Measurements from ENCODE around the gene PAX2. TPM values are rescaled to one million over a fixed set of nuclear protein-coding genes. Genes with fewer than 3 reads are reported as not detected.

Gene PAX2
- total RNA-seq, 1 experiment from 2014 or later, result 0.09 TPM

DNA sequence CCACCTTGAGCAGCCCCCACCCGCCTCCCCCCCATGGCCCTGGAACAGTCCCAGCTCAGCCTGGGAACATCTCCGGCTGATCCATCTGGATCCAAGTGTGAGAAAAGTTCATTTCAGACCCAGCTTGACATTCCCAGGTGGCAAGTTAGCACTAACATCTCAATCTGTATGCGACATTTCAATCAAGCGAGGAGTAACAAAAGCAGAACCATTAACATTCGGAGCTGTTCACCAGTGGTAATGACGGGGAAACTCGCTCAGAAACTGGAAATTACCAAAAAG, 65.4 kb downstream of the PAX2 start (continued):
- TF ChIP-seq, protein P1, sequence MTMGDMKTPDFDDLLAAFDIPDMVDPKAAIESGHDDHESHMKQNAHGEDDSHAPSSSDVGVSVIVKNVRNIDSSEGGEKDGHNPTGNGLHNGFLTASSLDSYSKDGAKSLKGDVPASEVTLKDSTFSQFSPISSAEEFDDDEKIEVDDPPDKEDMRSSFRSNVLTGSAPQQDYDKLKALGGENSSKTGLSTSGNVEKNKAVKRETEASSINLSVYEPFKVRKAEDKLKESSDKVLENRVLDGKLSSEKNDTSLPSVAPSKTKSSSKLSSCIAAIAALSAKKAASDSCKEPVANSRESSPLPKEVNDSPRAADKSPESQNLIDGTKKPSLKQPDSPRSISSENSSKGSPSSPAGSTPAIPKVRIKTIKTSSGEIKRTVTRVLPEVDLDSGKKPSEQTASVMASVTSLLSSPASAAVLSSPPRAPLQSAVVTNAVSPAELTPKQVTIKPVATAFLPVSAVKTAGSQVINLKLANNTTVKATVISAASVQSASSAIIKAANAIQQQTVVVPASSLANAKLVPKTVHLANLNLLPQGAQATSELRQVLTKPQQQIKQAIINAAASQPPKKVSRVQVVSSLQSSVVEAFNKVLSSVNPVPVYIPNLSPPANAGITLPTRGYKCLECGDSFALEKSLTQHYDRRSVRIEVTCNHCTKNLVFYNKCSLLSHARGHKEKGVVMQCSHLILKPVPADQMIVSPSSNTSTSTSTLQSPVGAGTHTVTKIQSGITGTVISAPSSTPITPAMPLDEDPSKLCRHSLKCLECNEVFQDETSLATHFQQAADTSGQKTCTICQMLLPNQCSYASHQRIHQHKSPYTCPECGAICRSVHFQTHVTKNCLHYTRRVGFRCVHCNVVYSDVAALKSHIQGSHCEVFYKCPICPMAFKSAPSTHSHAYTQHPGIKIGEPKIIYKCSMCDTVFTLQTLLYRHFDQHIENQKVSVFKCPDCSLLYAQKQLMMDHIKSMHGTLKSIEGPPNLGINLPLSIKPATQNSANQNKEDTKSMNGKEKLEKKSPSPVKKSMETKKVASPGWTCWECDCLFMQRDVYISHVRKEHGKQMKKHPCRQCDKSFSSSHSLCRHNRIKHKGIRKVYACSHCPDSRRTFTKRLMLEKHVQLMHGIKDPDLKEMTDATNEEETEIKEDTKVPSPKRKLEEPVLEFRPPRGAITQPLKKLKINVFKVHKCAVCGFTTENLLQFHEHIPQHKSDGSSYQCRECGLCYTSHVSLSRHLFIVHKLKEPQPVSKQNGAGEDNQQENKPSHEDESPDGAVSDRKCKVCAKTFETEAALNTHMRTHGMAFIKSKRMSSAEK (CRISPR knock-in tag; IDR thresholded peaks at IDR 0.05; ENCODE audit: borderline replicate concordance), result no peak
- no peak for TF ChIP-seq FOXJ3 (CRISPR knock-in tag; IDR thresholded peaks at IDR 0.05; ENCODE audit: borderline replicate concordance)

DNA sequence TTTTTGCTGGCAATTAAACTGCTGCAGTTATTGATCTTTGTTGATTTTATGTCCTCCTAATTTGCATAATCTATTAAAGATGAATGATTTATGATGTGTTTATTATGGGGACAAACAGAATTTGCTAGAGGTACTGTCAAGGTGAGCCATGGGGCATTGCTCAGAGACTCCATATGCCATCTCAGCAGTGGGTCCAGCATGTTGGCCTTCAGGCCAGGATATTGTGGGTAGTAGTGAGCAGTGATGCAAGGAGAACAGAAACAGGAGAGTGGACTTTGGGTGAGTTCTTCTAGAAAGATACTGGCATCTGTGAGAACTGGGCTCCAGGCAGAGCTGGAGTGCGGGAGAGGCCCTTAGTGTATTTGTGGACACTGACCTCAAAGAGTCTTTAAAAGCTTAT, 65.9 kb downstream of the PAX2 start:
- ATAC-seq, result no peak
- CTCF ChIA-PET, result interaction anchor here (0.5 to 1.7 kb wide), 9 partner anchors 10 to 275 kb away, joined by 3 to 9 read pairs (median 4); partner anchors contain the start of gene HIF1AN

DNA sequence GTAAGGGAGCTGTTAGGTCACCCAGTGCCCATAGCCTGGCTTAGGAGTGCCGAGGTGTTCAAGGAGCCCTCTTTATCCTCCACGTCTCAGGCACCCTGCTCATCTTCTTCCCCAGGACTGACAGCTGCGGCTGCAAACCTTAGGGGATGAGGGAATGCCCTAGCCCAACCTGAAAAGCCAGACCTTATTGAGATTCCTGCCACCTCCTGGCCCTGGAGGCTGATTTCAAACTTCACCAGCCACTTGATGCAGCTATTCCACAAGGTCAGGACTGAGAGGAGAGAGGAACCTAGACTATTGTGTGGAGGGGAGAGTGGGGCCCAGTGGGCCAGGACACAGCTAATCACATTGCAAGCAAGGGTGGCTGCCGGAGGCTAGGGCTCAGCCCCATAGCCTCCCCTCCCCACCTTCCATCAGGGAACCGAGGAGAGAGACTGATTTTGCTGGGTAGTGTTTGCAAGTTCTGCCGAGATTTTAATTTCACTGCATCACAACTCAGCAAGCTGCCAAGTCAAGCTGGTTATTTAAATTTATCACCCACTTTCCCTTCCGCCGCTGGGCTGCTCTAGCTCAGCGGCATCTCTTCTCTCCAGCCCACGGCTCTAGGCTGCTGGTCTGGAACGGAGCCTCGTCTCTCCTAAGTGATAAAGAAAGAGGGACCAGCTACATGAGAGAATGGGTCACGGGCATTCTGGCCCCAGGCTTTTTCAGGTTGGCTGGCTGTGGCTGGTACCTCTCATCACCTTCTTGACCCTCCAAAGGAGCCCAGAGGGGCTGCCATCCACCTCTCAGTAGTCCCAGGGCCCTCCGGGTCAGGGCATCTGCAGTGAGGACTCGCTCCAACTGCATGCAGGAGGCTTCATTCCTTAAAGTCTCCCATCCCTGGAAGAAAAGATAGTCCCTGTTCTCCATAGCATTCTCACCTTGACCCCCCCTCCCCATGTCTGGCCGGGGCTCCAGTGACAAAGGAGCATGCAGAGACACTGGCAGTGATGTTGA, 66.7 kb downstream of the PAX2 start:
- peaks cover 13% of the 10 kb centered on the region for H3K27me3 Mint-ChIP-seq (ENCODE audit: low read depth)
- H3K4me3 Mint-ChIP-seq, result no peak overlapping the region
- peaks cover 21% of the 10 kb centered on the region for H3K4me1 Mint-ChIP-seq
- CTCF ChIA-PET, result interaction anchor here (0.5 to 1.7 kb wide), 11 partner anchors 9 to 276 kb away, joined by 3 to 5 read pairs (median 4); partner anchors contain the start of gene HIF1AN
- H3K9me3 Mint-ChIP-seq, result no peaks in the 10 kb centered on the region
- POLR2A ChIA-PET, result no interaction called here
- no peaks in the 10 kb centered on the region for H3K36me3 Mint-ChIP-seq
- DNase-seq (ENCODE audit: low spot score), result no peak
- no peak for ATAC-seq
- H3K27ac Mint-ChIP-seq, result no peak overlapping the region
- TF ChIP-seq ZNF396 (CRISPR knock-in tag; IDR thresholded peaks at IDR 0.05; ENCODE audit: borderline replicate concordance) (no peak), IRF2 (CRISPR knock-in tag; IDR thresholded peaks at IDR 0.05; ENCODE audit: borderline replicate concordance, low read depth) (no peak), GABPB1 (CRISPR knock-in tag; IDR thresholded peaks at IDR 0.05) (no peak)
- TF ChIP-seq, protein P2, sequence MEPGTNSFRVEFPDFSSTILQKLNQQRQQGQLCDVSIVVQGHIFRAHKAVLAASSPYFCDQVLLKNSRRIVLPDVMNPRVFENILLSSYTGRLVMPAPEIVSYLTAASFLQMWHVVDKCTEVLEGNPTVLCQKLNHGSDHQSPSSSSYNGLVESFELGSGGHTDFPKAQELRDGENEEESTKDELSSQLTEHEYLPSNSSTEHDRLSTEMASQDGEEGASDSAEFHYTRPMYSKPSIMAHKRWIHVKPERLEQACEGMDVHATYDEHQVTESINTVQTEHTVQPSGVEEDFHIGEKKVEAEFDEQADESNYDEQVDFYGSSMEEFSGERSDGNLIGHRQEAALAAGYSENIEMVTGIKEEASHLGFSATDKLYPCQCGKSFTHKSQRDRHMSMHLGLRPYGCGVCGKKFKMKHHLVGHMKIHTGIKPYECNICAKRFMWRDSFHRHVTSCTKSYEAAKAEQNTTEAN (CRISPR knock-in tag; IDR thresholded peaks at IDR 0.05), result no peak
- TF ChIP-seq, protein P1 (CRISPR knock-in tag; IDR thresholded peaks at IDR 0.05; ENCODE audit: borderline replicate concordance), result no peak

More for the DNA sequence above, 65.9 kb downstream of the PAX2 start:
- H3K27me3 Mint-ChIP-seq (ENCODE audit: low read depth), result peaks cover 12% of the 10 kb centered on the region
- no peak for TF ChIP-seq ZNF232 (CRISPR knock-in tag; IDR thresholded peaks at IDR 0.05)
- TF ChIP-seq, protein P3, sequence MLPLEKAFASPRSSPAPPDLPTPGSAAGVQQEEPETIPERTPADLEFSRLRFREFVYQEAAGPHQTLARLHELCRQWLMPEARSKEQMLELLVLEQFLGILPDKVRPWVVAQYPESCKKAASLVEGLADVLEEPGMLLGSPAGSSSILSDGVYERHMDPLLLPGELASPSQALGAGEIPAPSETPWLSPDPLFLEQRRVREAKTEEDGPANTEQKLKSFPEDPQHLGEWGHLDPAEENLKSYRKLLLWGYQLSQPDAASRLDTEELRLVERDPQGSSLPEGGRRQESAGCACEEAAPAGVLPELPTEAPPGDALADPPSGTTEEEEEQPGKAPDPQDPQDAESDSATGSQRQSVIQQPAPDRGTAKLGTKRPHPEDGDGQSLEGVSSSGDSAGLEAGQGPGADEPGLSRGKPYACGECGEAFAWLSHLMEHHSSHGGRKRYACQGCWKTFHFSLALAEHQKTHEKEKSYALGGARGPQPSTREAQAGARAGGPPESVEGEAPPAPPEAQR (CRISPR knock-in tag; IDR thresholded peaks at IDR 0.05), result no peak
- no peak for TF ChIP-seq GRHL2 (CRISPR knock-in tag; IDR thresholded peaks at IDR 0.05; ENCODE audit: insufficient replicate concordance, severe bottlenecking)
- TF ChIP-seq JAZF1 (CRISPR knock-in tag; IDR thresholded peaks at IDR 0.05), result no peak
- TF ChIP-seq NFATC4 (CRISPR knock-in tag; IDR thresholded peaks at IDR 0.05), result no peak
- TF ChIP-seq ZBTB21 (CRISPR knock-in tag; IDR thresholded peaks at IDR 0.05; ENCODE audit: borderline replicate concordance), result no peak
- TF ChIP-seq NR1H2 (CRISPR knock-in tag; IDR thresholded peaks at IDR 0.05), result no peak
- TF ChIP-seq, protein P2 (CRISPR knock-in tag; IDR thresholded peaks at IDR 0.05), result no peak
- TF ChIP-seq, protein P4, sequence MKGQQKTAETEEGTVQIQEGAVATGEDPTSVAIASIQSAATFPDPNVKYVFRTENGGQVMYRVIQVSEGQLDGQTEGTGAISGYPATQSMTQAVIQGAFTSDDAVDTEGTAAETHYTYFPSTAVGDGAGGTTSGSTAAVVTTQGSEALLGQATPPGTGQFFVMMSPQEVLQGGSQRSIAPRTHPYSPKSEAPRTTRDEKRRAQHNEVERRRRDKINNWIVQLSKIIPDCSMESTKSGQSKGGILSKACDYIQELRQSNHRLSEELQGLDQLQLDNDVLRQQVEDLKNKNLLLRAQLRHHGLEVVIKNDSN (CRISPR knock-in tag; IDR thresholded peaks at IDR 0.05), result no peak
- TF ChIP-seq, protein P5, sequence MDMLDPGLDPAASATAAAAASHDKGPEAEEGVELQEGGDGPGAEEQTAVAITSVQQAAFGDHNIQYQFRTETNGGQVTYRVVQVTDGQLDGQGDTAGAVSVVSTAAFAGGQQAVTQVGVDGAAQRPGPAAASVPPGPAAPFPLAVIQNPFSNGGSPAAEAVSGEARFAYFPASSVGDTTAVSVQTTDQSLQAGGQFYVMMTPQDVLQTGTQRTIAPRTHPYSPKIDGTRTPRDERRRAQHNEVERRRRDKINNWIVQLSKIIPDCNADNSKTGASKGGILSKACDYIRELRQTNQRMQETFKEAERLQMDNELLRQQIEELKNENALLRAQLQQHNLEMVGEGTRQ (CRISPR knock-in tag; IDR thresholded peaks at IDR 0.05), result no peak
- DNase-seq (ENCODE audit: low spot score), result no peak
- no peak overlapping the region for H3K27ac Mint-ChIP-seq
- POLR2A ChIA-PET, result no interaction called here
- peaks cover 13% of the 10 kb centered on the region; the same call in 1 of the 2 replicates for H3K4me1 Mint-ChIP-seq
- H3K36me3 Mint-ChIP-seq, result no peaks in the 10 kb centered on the region
- H3K4me3 Mint-ChIP-seq, result no peak overlapping the region
- H3K9me3 Mint-ChIP-seq, result no peaks in the 10 kb centered on the region

Measured in WTC11 (cell line).